Thyroid gland (tissue), 4 donors: Measurements from ENCODE around the gene CLEC3B. TPM values are rescaled to one million over a fixed set of nuclear protein-coding genes. Genes with fewer than 3 reads are reported as not detected.

Source experiments
- DNase-seq, 2 donors: peaks; one replicate each; pipeline ENCODE4 v3.0.0-alpha.2; 2019
- H3K27ac ChIP-seq, 3 donors: fragments of 200-600 bp; sonication (generic); 1 replicate in 2 of 3; 2 replicates in 1 of 3; pipeline ENCODE4 v1.5.1; 2016 to 2019; ENCODE audit warnings: mild to moderate bottlenecking in 1 of 3, moderate library complexity in 1 of 3
- H3K27me3 ChIP-seq: fragments of 200-600 bp; sonication (generic); one replicate; pipeline ENCODE4 v1.5.1; 2019
- H3K36me3 ChIP-seq, 2 donors: fragments of 200-600 bp; sonication (generic); one replicate each; pipeline ENCODE4 v1.5.1; 2016 to 2019
- H3K4me1 ChIP-seq, 2 donors: fragments of 200-600 bp; sonication (generic); one replicate each; pipeline ENCODE4 v1.5.1; 2017 to 2019
- H3K4me3 ChIP-seq, 3 donors: fragments of 200-600 bp; sonication (generic); replicated peaks in 1 of 3; 1 replicate in 2 of 3; 2 replicates in 1 of 3; pipeline ENCODE4 v1.5.1; 2016; ENCODE audit warnings: mild to moderate bottlenecking in 1 of 3
- H3K9me3 ChIP-seq: fragments of 200-600 bp; sonication (generic); one replicate; pipeline ENCODE4 v1.5.1; 2017
- CTCF ChIP-seq, 6 experiments: fragments of 200-600 bp in 3 of 6; fragments of 450-650 bp in 3 of 6; sonication (generic) in 3 of 6; IDR thresholded peaks; one replicate each; pipeline ENCODE4 v1.5.1; 2016 to 2019; ENCODE audit warnings: antibody characterized with exemption in 6 of 6, mild to moderate bottlenecking in 2 of 6, inconsistent platforms in 1 of 6, moderate library complexity in 1 of 6
- POLR2A ChIP-seq, 2 donors: fragments of 450-650 bp; IDR thresholded peaks; one replicate each; pipeline ENCODE4 v1.6.1; 2017; ENCODE audit warnings: antibody characterized with exemption in 2 of 2, mild to moderate bottlenecking in 2 of 2, moderate library complexity in 1 of 2
- WGBS, 2 donors: methylation state at CpG; one replicate each; pipeline ENCODE4 v1.1.5; 2017; 5-methylcytosine and 5-hydroxymethylcytosine counted together
- intact Hi-C: fragments of 100-400 bp; cut with DNase I; formaldehyde crosslinking; loops from one replicate; pipeline ENCODE4 v1.15.1; 2023
- total RNA-seq, 4 donors: library from RNA; depleted of rRNA; stranded (reverse); fragments of >200 nt; gene quantifications; one replicate each; pipeline ENCODE4 v1.2.3, GENCODE V29; 2016

The CLEC3B gene
- total RNA-seq, 4 donors from 2014 or later: 28.2 to 78.4 (median 32.5) TPM

- no peak for TF ChIP-seq POLR2A (IDR thresholded peaks at IDR 0.05)
- no peaks in the 10 kb centered on the region for H3K27me3 ChIP-seq
- WGBS, 2 donors: 100% methylated on average over 1 of the region's 1 CpG
- H3K27ac ChIP-seq: no peak overlapping the region
- DNase-seq: no peak
- no peaks in the 10 kb centered on the region for H3K4me1 ChIP-seq
- H3K4me3 ChIP-seq: no peak overlapping the region
- intact Hi-C loops: no loop called here
- H3K9me3 ChIP-seq: no peaks in the 10 kb centered on the region
- no peaks in the 10 kb centered on the region for H3K36me3 ChIP-seq
Observed at GRCh38 chr3:45065373-45065720, 39.2 kb downstream of the CLEC3B start.

- H3K4me3 ChIP-seq: no peak overlapping the region
- no peak overlapping the region for H3K27ac ChIP-seq
- no peaks in the 10 kb centered on the region for H3K27me3 ChIP-seq
- H3K4me1 ChIP-seq: no peaks in the 10 kb centered on the region
- H3K36me3 ChIP-seq: no peaks in the 10 kb centered on the region
- intact Hi-C loops: no loop called here
- DNase-seq: no peak
- H3K9me3 ChIP-seq: no peaks in the 10 kb centered on the region
- TF ChIP-seq CTCF (IDR thresholded peaks at IDR 0.05) (no peak), POLR2A (IDR thresholded peaks at IDR 0.05) (no peak)
- 80 to 90% methylated on average over 3 of the region's 3 CpGs for WGBS, 2 donors
Observed at GRCh38 chr3:45066109-45066801, 40.2 kb downstream of the CLEC3B start.

GRCh38 chr3:45067486-45067885 is 41.4 kb downstream of the CLEC3B start:
- Histone ChIP-seq H3K4me1 (no peaks in the 10 kb centered on the region), H3K27me3 (no peaks in the 10 kb centered on the region), H3K27ac (no peak overlapping the region), H3K36me3 (no peaks in the 10 kb centered on the region), H3K4me3 (no peak overlapping the region), H3K9me3 (no peaks in the 10 kb centered on the region)
- TF ChIP-seq CTCF (IDR thresholded peaks at IDR 0.05) (no peak), POLR2A (IDR thresholded peaks at IDR 0.05) (no peak)
- intact Hi-C loops: no loop called here
- WGBS, 2 donors: 77 to 82% methylated on average over 3 of the region's 4 CpGs
- DNase-seq: no peak

GRCh38 chr3:45067941-45068340 is 41.8 kb downstream of the CLEC3B start:
- no peak for TF ChIP-seq CTCF (IDR thresholded peaks at IDR 0.05)
- no peak for TF ChIP-seq POLR2A (IDR thresholded peaks at IDR 0.05)
- H3K27me3 ChIP-seq: no peaks in the 10 kb centered on the region
- no peaks in the 10 kb centered on the region for H3K9me3 ChIP-seq
- H3K4me3 ChIP-seq: no peak overlapping the region
- WGBS, 2 donors: 80 to 86% methylated on average over 3 of the region's 3 CpGs
- no peak for DNase-seq
- intact Hi-C loops: no loop called here
- no peaks in the 10 kb centered on the region for H3K36me3 ChIP-seq
- no peaks in the 10 kb centered on the region for H3K4me1 ChIP-seq
- no peak overlapping the region for H3K27ac ChIP-seq

GRCh38 chr3:45071075-45071474 is 45.0 kb downstream of the CLEC3B start:
- DNase-seq: no peak
- no peak for TF ChIP-seq CTCF (IDR thresholded peaks at IDR 0.05)
- TF ChIP-seq POLR2A (IDR thresholded peaks at IDR 0.05): no peak
- Histone ChIP-seq H3K27me3 (no peaks in the 10 kb centered on the region), H3K36me3 (no peaks in the 10 kb centered on the region), H3K9me3 (no peaks in the 10 kb centered on the region), H3K4me1 (no peaks in the 10 kb centered on the region), H3K4me3 (no peak overlapping the region), H3K27ac (no peak overlapping the region)
- intact Hi-C loops: no loop called here
